ENCODE measurements around the gene CAPN2.

Gene CAPN2

DNA sequence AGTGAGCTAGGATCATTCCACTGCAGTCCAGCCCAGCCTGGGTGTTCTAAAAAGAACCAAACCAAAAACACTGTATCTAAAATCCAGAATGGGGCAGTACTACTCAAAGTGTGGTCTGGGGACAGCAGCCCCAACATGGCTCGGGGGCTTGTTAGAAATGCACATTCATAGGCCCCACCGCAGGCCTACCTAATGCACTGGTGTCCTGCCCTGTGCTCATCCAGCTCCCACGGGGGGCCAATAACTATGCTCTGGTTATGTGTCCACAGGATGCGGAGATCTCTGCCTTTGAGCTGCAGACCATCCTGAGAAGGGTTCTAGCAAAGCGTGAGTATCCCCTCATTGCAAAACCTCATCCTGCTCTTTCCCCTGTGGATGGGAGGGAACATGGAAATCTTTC lies 51.5 kb downstream of the CAPN2 start:
- no peak for DNase-seq

- DNase-seq = no peak
These were observed 52.8 kb downstream of the CAPN2 start for GRCh38 chr1:223765036-223765718.

GRCh38 chr1:223765719-223766340 lies 53.5 kb downstream of the CAPN2 start:
- DNase-seq = no peak

DNA sequence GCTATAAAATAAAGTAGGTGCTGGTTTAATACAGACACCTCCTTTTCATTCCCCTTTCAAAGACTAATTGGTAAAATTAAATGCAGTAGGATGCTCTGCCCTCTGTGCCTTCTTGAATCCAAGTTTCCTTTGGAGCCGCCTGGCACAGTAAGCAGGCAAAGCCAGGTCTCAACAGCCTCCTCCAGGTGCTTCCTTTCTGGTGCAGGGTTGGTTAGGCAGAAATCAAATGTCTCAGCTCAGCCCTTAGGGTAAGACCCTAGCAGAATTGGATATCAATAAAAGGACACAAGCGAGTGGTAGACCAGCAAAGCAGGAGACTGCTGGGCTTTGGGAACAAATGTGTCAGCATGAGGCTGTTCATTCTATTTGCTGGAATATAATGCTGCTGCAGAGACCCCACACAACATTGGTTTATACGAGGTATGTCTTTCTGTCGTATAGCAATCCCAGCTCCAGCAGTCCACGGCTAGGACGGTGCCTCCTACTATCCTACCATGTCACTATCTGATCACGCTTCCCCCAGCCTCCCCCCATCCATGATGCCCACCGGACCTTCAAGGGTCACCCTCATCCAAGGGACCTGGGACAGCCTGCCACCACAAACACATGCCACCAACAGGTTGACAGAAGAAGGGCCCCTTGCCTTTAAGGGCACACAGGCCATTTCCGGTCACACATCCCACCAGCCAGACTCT lies 58.4 kb downstream of the CAPN2 start:
- DNase-seq = no peak

DNA sequence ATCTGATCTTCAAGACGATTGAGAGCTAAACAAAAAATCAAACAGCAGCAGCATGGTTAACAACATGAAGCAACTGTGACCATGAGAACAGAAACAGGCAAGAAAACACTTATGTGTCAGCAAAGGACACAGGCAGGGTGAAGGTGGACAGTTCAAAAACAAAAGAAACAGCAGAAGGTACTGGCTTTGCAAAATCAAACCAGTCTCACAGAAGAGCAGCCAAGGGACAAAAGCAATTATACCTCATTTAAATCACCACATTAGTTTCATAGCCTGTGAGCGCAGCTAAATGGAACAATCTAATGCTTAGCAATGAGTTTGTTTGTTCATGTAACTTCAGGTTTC lies 59.1 kb downstream of the CAPN2 start:
- DNase-seq = peak; percentile 91

DNA sequence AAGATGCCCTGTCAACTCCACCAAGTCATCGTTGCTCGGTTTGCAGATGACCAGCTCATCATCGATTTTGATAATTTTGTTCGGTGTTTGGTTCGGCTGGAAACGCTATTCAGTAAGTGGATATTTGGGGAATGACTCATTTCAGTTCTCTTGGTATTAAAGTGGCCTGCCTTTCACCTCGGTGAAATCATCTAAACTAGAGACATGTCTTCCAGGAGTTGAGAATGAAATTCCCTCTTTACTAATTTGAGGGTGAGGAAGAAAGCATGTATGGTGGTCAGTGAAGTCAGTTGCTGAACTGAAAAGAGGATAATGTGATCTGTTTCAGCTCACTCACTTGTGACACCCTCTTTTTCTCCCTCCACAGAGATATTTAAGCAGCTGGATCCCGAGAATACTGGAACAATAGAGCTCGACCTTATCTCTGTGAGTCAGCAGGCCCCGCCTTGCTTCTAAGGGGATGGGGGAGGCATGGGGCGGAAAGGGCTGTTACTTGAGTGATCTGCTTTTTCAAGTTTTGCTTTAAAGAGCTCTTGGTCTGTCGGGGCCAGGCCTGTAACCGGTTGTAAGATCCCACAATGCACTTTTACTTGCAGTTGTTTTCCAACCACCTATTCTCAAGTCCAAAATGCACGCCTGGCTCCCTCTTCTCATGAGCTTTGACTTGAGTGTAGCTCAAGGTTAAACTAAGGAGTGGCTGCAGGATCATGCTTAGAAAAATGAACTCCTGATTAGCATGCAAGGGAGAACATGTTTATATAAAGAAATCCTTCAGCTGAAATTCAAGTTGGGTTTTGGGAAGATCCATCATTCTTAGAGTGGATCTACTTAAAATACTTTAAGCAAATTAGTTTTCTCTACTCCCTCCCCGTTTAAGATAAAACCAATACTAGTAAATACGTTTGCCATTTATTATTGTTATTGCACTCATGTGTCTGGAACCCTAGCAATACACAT lies 59.8 kb downstream of the CAPN2 start:
- peak; percentile 92 for DNase-seq

DNA sequence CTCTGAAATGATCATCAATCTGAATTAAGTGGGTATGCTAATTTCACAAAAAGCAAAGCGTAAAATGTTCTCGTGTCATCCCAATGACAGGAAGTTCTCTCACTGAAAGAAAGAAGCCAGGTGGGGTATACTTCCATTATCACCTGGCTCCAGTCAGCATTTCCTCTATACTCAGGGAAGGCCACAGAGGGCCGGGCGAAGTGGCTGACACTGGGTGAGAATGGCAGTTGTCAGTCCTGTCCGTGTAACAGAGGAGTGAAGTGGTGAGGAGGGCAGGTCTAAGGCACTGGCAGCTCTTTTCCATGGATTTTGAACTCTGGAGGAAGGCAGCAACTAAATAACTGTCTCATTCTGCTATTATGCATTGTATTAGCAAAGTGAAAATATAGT lies 60.4 kb downstream of the CAPN2 start:
- no peak for DNase-seq

GRCh38 chr1:223774134-223774814 lies 61.9 kb downstream of the CAPN2 start:
- DNase-seq = no peak

DNA sequence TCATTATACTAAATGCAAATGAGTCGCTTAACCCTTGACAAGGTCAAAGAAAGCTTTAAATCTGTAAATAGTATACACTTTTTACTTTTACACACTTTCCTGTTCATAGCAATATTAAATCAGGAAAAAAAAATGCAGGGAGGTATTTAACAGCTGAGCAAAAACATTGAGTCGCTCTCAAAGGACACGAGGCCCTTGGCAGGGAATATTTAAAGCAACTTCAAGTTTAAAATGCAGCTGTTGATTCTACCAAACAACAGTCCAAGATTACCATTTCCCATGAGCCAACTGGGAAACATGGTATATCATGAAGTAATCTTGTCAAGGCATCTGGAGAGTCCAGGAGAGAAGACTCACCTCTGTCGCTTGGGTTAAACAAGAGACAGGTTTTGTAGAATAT lies 62.7 kb downstream of the CAPN2 start:
- DNase-seq = no peak

- no peak for DNase-seq
These were observed 63.4 kb downstream of the CAPN2 start for GRCh38 chr1:223775711-223776074.

DNA sequence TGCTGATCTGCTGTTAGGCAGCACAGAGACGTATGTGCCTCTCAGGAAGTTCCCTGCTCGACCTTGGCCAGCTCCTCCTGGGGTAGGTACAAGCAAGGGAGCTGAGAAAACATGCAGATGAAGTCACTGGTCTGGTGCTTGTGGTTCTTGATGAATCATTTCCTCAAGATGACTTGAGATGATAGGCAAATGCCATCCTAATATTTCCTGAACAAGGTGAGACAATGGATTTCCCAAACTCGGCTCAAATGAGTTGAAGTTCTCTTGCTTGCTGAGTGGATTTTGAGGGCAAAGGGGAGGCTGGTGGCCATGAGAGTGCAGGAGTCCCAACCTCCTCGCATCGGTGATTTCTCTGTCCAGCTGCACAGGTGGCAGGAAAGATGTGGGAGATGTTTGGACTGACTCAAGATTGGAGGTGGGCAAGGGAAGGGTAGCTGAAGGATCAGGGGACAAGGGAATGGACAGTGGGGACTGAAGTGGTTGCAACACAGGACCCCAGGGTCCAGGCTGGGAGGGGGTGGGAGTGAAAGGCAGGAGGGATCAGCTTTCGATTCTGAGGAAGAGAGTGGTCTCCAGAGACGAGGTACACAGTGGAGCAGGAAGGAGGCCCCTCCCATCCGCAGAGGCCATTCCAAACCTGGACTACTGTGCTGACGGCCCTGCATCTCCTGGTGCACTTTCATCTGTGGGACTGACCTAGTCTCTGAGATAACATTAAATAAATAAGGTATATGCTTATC lies 63.9 kb downstream of the CAPN2 start:
- DNase-seq = peak; percentile 92

DNA sequence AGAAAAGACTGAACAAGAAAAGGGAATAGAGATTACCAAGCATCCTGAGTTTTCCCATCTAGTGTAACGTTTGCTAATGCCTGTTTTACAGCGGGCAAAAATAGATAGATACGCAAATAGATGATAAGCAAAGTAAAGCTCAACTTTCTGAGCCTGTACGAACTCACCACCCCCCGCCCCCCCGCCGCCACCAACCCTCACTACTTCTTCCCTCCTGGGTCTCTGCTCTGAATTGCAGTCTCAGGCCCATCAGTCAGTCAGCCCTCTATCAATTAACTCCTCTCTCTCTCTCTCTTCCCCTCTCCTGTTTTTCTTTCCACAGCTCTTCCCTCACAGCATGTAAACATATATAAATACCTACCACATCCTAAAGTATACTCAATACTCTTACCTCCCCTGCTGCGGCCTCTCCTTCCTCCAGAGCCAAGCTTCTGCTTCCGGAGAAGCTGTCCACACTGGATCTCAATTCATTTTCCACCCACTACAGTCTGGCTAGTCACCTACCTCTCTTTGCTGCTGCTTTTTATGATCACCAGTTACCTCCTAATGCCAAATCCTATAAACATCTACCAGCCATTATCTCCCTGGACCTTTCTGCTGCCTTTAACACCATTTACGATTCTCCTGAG lies 64.6 kb downstream of the CAPN2 start:
- no peak for DNase-seq

DNA sequence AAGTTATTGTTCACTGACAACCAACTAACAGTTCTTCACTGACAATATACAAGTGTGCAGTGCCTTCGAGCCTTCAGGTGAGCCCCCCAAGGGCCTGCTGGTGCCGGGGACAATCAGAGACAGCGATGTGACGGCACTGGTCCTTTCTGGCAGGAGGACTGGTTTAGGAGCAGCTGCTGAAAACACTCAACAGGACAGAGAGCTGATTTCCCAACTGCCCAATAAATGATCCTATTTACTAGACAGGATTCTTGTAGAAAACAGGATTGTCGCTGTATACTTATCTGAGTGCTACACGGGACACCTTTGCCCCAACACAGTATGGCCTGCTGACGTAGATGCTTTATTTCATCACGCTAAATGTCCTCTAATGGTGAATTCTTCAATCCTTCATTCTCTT lies 68.0 kb downstream of the CAPN2 start:
- no peak for DNase-seq

- no peak for DNase-seq
These were observed 68.6 kb downstream of the CAPN2 start for GRCh38 chr1:223780949-223781348.

DNA sequence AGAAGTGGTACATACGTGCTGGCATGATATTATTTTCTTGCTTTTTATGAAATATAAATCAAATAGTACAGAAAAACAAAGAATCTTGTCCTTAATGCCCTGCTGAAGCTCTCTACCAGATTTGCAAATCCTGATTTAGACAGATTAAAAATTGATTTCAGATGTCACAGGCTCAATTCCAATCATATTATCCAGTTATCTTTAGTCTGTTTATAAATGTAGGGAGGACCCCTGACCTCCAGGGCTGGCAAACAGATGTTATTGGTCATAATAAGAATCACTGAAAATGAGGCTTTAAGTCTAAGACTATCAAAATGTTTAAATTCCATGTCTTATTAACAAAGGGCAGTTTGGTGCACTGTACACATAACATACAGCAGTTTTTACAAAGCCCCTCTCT lies 71.3 kb downstream of the CAPN2 start:
- no peak for DNase-seq

DNA sequence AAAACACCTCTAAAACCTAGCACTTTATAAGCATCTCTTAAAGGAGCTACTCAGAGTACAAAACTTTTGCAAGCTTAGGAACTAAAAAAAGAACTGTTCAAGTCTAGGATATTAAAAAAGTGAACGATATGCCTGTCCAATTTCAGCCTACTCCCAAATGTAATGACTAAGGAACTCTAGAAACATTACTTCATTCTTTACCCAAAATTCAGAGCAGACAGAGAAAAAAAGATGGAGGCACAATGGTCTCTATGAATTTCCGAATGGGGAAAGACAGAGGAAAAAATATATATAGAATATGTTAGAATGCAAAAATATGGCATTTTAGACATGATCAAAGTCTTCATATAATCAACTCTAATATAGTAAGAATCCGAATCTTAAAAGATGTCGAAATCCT lies 72.2 kb downstream of the CAPN2 start:
- DNase-seq = no peak

- no peak for DNase-seq
These were observed 73.5 kb downstream of the CAPN2 start for GRCh38 chr1:223785808-223786207.

DNA sequence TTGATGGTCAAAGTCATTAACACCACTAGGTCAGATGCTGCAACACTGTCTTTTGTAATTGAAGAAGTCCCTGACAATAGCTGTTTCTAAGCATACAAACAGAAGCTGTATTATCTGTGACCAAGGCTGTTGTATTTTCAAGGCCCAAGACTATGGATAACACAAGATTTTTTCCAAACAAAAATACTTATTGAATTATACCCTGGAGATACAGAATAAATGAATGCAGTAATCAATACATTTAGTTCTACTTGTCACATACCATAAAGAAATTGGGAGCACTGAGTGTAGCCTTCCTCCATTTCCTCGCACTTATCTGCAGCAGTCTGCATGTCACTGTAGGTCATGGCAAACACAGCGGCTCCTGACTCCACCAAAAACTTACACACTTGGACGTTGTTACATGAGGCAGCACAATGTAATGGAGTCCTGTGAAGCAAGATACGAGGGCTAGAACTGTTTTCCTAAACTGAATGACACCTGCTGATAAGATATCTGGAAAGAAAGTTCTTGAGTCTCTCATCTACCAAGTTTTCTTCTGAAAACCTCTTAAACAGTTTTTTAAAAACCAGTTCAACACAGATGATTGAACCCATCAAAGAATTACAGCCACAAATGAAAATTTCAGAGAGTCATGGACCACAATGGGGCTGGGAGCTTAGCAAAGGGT lies 76.5 kb downstream of the CAPN2 start:
- no peak for DNase-seq

- no peak for DNase-seq
These were observed 79.7 kb downstream of the CAPN2 start for GRCh38 chr1:223792046-223792445.

GRCh38 chr1:223793716-223794115 lies 81.4 kb downstream of the CAPN2 start:
- DNase-seq = no peak

Measured in kidney glomerular epithelial cell (primary cell).